HG03469 (cell line): Measurements from ENCODE around the gene SVOPL.

Experiments used
- ATAC-seq: cut with Tn5 transposase; IDR thresholded peaks from one replicate; pipeline ENCODE4 v1.9.1; 2021; ENCODE audit warnings: mild to moderate bottlenecking, moderate library complexity, moderate number of reproducible peaks; ENCODE audit not compliant: unreplicated experiment

The SVOPL gene

DNA sequence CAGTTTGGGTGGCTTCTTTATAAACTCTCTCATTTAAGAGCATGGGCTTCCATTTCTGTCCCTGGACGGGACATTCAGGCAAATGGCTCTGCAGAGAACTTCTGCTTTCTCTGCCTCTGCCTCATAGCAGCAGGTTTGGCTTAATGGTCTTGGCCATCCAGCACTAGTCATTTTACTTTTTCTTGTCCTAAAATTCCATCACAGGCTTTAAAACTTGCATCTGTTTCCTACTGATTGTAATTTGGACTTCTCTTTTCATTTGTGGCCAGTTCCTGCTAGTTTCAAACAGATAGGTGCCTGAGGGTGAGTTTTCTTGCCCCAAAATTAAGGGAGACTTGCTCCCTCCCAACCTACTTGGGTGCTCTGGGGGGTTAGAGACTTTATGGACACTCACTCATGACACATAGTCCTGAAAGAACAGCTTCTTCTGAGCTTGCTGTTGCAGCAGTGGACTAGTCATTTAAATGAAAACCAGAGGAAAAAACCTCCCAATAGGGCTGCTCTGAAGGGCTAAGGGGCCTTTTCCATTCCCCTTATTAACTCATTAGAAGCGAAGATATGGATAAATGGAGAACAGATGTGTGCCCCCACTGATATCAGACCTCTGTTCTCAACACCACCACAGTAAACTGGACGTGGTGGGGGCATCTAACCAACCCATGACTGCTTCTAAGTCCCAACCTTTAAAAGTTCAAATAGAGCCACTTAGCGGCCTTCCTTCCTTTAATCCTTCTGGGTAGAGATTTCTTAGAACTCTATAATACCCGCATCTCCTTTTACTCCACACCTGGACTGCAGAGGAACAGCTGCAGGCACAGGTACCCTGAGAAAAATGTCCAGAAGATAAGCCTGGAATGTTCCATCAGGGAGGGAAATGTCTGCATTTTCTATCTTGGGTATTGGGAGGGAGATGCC lies 38.8 kb downstream of the SVOPL start:
- no peak for ATAC-seq

GRCh38 chr7:138661069-138661635 lies 40.0 kb downstream of the SVOPL start:
- ATAC-seq = no peak

- ATAC-seq = no peak
These were observed 42.3 kb downstream of the SVOPL start for GRCh38 chr7:138658889-138659288.

- ATAC-seq = no peak
These were observed 43.2 kb downstream of the SVOPL start for GRCh38 chr7:138657854-138658386.

- no peak for ATAC-seq
These were observed 44.2 kb downstream of the SVOPL start for GRCh38 chr7:138656952-138657351.

DNA sequence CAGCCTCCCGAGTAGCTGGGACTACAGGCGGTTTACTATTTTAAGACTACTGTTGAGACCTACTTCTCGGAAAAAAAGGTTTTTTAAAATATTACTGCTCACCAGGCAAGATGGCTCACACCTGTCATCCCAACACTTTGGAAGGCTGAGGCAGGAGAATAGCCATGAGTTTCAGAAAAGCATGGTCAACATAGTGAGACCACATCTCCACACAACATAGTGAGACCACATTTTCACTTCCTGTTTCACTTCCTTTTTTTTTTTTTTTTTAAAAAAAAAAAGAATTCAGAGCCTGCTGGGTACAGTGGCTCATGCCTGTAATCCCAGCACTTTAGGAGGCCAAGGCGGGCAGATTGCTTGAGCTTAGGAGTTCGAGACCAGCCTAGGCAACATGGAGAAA lies 46.5 kb downstream of the SVOPL start:
- ATAC-seq = no peak

DNA sequence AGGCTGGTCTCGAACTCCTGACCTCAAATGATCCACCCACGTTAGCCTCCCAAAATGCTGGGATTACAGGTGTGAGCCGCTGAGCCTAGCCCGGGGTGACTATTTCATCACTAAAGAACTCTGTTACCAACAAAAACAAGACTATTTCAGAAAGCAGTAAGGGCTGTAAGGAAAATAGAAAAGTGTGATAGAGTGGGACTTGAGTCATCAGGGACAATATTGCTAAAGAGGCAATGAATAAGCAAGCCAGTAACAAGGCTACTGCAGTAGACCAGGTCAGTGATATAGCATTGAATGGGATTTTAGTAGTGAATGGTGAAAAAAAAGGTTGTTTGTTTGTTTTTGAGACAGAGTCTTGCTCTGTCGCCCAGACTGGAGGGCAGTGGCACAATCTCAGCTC lies 51.7 kb downstream of the SVOPL start:
- ATAC-seq = no peak

DNA sequence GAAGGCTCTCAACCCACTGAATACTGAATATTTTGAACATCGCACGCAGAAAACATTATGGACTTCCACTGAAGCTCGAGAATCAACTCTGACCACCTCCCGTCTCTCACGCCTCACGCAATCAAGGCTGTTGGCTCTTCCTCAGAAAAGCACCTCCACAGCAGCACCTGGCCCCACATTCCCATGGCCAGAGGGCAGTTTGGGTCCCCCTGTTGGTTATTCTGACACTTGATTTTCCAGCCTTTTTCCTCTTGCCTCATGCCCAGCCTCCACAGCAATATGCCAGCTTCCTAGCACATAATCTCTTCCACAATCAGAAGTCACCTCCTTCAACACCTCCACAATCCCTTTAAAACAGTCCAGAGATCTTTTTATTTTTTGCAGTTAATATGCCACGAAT lies 55.9 kb downstream of the SVOPL start:
- no peak for ATAC-seq

GRCh38 chr7:138632826-138633602 lies 68.1 kb downstream of the SVOPL start:
- ATAC-seq = no peak

DNA sequence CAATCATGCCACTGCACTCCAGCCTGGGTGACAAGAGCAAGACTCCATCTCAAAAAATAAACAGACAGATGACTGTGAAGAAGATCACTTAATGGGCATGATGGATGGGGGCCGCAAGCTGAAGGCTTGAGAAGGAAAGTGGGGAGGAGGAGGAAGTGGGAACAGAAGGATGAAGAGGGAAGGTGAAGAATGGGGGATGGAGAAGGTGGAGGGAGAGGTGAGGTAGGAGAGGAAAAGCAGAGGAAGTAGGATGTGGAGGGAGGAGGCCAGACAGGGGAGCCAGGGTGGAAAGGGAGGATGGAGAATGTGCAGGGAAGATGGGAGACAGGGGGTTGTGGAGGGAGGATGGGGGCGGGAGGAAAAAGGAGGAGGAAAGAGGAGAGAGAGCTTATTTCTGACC lies 68.8 kb downstream of the SVOPL start:
- ATAC-seq = no peak

- no peak for ATAC-seq
These were observed 71.0 kb downstream of the SVOPL start for GRCh38 chr7:138630059-138630610.

DNA sequence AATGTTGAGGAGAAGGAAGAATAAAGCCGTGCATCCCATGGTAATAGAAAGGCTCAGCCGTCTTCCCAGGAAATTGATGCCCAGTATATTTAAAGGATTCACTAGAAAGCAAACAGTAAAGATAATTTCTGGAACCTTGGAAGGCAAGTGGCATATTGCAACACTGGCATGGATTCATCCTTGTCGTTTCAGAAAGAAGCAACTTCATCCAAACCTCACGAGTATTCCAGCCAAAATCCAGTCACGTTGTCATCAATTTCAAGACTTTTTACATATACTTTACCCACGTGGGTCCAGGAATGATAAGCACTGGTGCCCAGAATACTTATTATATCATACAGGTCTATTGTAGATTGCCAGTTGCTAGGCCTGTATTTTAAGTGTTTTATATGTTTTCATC lies 73.8 kb downstream of the SVOPL start:
- no peak for ATAC-seq

GRCh38 chr7:138626846-138627245 lies 74.3 kb downstream of the SVOPL start:
- no peak for ATAC-seq

GRCh38 chr7:138625849-138626230 lies 75.3 kb downstream of the SVOPL start:
- no peak for ATAC-seq

DNA sequence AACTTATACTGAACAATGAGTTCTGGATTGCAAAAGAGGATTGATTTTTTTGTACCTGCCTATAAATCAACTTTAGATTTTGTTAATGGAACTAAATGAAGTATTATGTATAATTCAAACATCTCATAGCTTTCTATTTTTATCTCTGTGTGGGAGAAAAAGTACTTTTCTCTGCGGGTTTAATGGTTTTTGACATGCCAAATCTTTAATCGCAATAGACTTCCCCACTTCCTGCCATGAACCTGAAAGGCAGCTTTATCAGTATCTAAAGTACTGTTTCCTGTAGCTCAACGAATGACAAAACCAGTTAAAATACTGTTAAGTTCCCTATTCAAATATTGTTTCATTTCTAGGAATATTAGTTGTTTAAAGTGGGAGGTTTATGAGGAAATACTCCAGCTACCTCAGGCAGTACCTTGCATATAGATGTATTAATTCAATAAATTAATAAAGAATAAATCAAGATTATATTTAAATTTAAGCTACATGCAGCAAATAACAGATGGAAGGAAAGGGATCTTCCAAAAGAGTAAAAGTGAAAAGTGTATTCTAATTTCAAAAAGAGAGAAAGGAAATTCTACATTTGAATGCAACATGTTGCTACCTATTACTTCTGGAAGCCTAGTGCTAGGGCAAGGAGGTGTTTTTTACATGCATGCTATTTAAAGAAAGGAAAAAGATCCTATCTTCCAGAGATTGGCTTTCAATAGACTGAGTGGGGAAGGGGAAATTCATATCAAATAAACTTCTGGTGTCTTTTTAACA lies 75.9 kb downstream of the SVOPL start:
- no peak for ATAC-seq

DNA sequence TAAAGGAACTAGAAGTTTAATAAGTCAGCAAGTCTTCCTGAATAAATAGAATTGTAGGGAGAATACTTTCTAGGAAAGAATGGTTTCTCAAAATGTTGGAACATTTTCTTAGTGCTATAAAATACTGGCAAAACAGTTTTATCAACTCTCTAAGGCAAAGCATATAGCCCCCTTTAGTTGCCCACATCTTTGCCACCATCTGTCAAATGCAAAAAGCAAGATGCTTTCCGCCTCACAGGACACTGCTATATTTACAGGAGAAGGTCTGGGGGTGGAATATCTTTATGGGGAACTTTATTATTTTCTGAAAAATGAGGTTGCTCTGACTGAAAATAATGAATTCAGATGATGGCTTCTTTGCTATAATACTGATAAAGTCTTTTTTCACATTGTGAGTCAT lies 78.3 kb downstream of the SVOPL start:
- no peak for ATAC-seq

- ATAC-seq = no peak
These were observed 82.2 kb downstream of the SVOPL start for GRCh38 chr7:138618933-138619332.

DNA sequence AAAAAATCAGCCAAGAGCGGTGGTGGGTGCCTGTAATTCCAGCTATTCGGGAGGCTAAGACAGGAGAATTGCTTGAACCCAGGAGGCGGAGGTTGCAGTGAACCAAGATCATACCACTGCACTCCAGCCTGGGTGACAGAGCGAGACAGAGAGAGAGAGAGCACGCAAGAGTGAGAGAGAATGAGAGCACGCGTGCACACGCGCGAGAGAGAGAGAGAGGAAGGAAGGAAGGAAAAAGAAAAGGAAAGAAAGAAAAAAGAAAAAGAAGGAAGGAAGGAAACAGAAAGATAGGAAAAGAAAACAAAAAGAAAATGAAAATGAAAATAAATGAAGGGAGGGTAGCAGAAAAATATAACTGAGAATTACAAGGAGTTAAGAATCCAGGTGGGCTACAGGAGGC lies 82.7 kb downstream of the SVOPL start:
- ATAC-seq = no peak

GRCh38 chr7:138616085-138616484 lies 85.1 kb downstream of the SVOPL start:
- no peak for ATAC-seq

DNA sequence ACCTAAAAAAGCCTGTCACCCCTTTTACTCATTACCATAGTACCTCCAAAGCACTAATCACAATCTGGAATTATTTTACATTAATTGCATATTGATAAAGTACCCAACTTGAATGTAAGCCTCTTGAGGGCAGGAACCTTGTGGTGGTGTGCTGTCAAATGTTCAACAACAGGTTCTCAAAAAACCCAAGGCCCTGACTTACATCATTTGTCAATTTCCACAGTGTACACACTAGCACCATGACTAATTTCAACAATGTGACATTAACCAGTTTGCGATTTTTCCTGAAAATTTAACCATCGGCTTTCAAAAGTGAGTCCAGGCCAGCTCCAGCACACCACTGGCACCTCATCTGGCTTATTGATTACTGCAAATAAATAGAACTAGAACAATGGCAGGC lies 87.5 kb downstream of the SVOPL start:
- ATAC-seq = no peak
